ENCODE measurements around the gene NAV3. TPM values are rescaled to one million over a fixed set of nuclear protein-coding genes. Genes with fewer than 3 reads are reported as not detected.

Gene NAV3
- total RNA-seq, 1 experiment from 2014 or later, result 3.0 TPM

- H3K27ac Mint-ChIP-seq, result no peak overlapping the region
- no peaks in the 10 kb centered on the region for H3K23me2 ChIP-seq (ENCODE audit: insufficient read length, low read depth, low read length, poor library complexity, severe bottlenecking)
Observed at GRCh38 chr12:78120306-78120705, 289.6 kb downstream of the NAV3 start.

More at GRCh38 chr12:78120306-78120705, 289.6 kb downstream of the NAV3 start:
- Histone ChIP-seq H3K4me1 (ENCODE audit: insufficient read depth, low read length) (no peaks in the 10 kb centered on the region), H3K79me1 (ENCODE audit: insufficient read depth, low read depth, low read length, poor library complexity, severe bottlenecking) (no peaks in the 10 kb centered on the region), H3K9ac (ENCODE audit: extremely low read depth, insufficient read length, low read length) (no peak overlapping the region), H3K18ac (ENCODE audit: insufficient read length, low read depth, low read length) (no peak overlapping the region), H3T11ph (ENCODE audit: low read length) (no peak overlapping the region), H2BK5ac (ENCODE audit: insufficient read length, low read length) (no peak overlapping the region), H4K91ac (ENCODE audit: insufficient read length, low read depth, low read length) (no peak overlapping the region), H3K4ac (ENCODE audit: low read depth, low read length) (no peak overlapping the region), H3K27me3 (ENCODE audit: insufficient read depth, low read length) (no peaks in the 10 kb centered on the region), H4K20me1 (ENCODE audit: control insufficient read depth, insufficient read depth, insufficient read length) (no peaks in the 10 kb centered on the region), H2BK120ac (ENCODE audit: low read depth, low read length, poor library complexity, severe bottlenecking) (no peak overlapping the region), H2BK20ac (ENCODE audit: low read depth, low read length, poor library complexity, severe bottlenecking) (no peak overlapping the region), H4K8ac (replicated peaks; ENCODE audit: insufficient read length, low read depth, low read length) (no peak overlapping the region), H2BK15ac (ENCODE audit: low read depth, low read length) (no peak overlapping the region), H3K27ac (ENCODE audit: insufficient read length, low read depth, low read length) (no peak overlapping the region), H3K23ac (ENCODE audit: insufficient read length, low read depth, low read length) (no peak overlapping the region), H3K56ac (ENCODE audit: insufficient read length, low read depth, low read length) (no peak overlapping the region), H3K4me2 (ENCODE audit: insufficient read depth, insufficient read length, low read length) (no peak overlapping the region), H2BK12ac (ENCODE audit: insufficient read length, low read depth, low read length) (no peak overlapping the region), H3K14ac (ENCODE audit: insufficient read depth, low read length) (no peak overlapping the region), H3K79me2 (ENCODE audit: insufficient read depth, low read length) (no peaks in the 10 kb centered on the region), H4K5ac (ENCODE audit: insufficient read length, low read depth, low read length) (no peak overlapping the region), H2AFZ (ENCODE audit: low read length) (no peak overlapping the region), H2AK5ac (ENCODE audit: insufficient read length, low read length) (no peak overlapping the region), H3K9me3 (ENCODE audit: control insufficient read depth, low read depth, low read length) (no peaks in the 10 kb centered on the region)
- Mint-ChIP-seq H3K36me3 (ENCODE audit: insufficient read depth in 1 of 3, low read depth in 3 of 3) (no peaks in the 10 kb centered on the region), H3K4me1 (no peaks in the 10 kb centered on the region; a peak in 1 of 4 replicates), H3K27me3 (ENCODE audit: low read depth) (no peaks in the 10 kb centered on the region), H3K4me3 (no peak overlapping the region), H3K9me3 (no peaks in the 10 kb centered on the region)
- DNase-seq, result no peak
- no peak for TF ChIP-seq CTCF (conservative IDR thresholded peaks at IDR 0.05)
